Tibial artery (tissue), 4 donors: ENCODE measurements around the gene CRAMP1.

Source experiments
- DNase-seq, 2 donors: peaks; one replicate each; pipeline ENCODE4 v3.0.0-alpha.2; 2019
- H3K27ac ChIP-seq, 2 donors: fragments of 200-600 bp; sonication (generic) in 1 of 2; 1 replicate in 1 of 2; 2 replicates in 1 of 2; pipeline ENCODE4 v1.5.1; 2018 to 2019; ENCODE audit warnings: mild to moderate bottlenecking in 1 of 2
- H3K27me3 ChIP-seq, 2 donors: fragments of 200-600 bp; sonication (generic) in 1 of 2; one replicate each; pipeline versions ENCODE4 v1.5.1 to v1.6.0; 2016 to 2019
- H3K36me3 ChIP-seq, 3 donors: fragments of 200-600 bp; sonication (generic) in 2 of 3; one replicate each; pipeline ENCODE4 v1.5.1; 2016 to 2019; ENCODE audit warnings: mild to moderate bottlenecking in 2 of 3
- H3K4me1 ChIP-seq, 4 donors: fragments of 200-600 bp; sonication (generic) in 2 of 4; 1 replicate in 3 of 4; 2 replicates in 1 of 4; pipeline ENCODE4 v1.5.1; 2016 to 2019
- H3K4me3 ChIP-seq, 2 donors: fragments of 200-600 bp; sonication (generic) in 1 of 2; 1 replicate in 1 of 2; 2 replicates in 1 of 2; pipeline ENCODE4 v1.5.1; 2018 to 2019; ENCODE audit warnings: mild to moderate bottlenecking in 2 of 2
- H3K9me3 ChIP-seq, 3 donors: fragments of 200-600 bp; sonication (generic) in 1 of 3; one replicate each; pipeline ENCODE4 v1.5.1; 2016 to 2019
- CTCF ChIP-seq, 2 experiments: fragments of 200-600 bp in 1 of 2; fragments of 450-650 bp in 1 of 2; IDR thresholded peaks; one replicate each; pipeline ENCODE4 v1.5.1; 2017 to 2019; ENCODE audit warnings: antibody characterized with exemption in 2 of 2, mild to moderate bottlenecking in 1 of 2, moderate library complexity in 1 of 2
- intact Hi-C: fragments of 100-400 bp; cut with DNase I; formaldehyde crosslinking; loops from one replicate; pipeline ENCODE4 v1.15.0; 2023; ENCODE audit warnings: low total_unique reads

CRAMP1 gene

GRCh38 chr16:1601031-1601430 is 11.1 kb upstream of the CRAMP1 start:
- H3K4me3 ChIP-seq: no peak overlapping the region
- H3K27me3 ChIP-seq: no peaks in the 10 kb centered on the region
- intact Hi-C loops: no loop called here
- no peak for DNase-seq
- H3K4me1 ChIP-seq: no peaks in the 10 kb centered on the region
- TF ChIP-seq CTCF (IDR thresholded peaks at IDR 0.05): no peak
- no peaks in the 10 kb centered on the region for H3K9me3 ChIP-seq
- H3K36me3 ChIP-seq: peaks cover 20 to 55% (median 22%) of the 10 kb centered on the region in 3 donors
- H3K27ac ChIP-seq: no peak overlapping the region

- Histone ChIP-seq H3K27me3 (no peaks in the 10 kb centered on the region), H3K36me3 (peaks cover 20 to 53% (median 23%) of the 10 kb centered on the region in 3 donors), H3K27ac (no peak overlapping the region), H3K9me3 (no peaks in the 10 kb centered on the region), H3K4me1 (no peaks in the 10 kb centered on the region), H3K4me3 (no peak overlapping the region)
- intact Hi-C loops: no loop called here
- no peak for TF ChIP-seq CTCF (IDR thresholded peaks at IDR 0.05)
- DNase-seq: no peak
Observed at GRCh38 chr16:1601489-1601888, 10.7 kb upstream of the CRAMP1 start.

- DNase-seq: no peak
- intact Hi-C loops: no loop called here
- Histone ChIP-seq H3K4me3 (no peak overlapping the region), H3K27me3 (no peaks in the 10 kb centered on the region), H3K4me1 (no peaks in the 10 kb centered on the region), H3K36me3 (peaks cover 13 to 53% (median 24%) of the 10 kb centered on the region in 3 donors), H3K27ac (no peak overlapping the region), H3K9me3 (no peaks in the 10 kb centered on the region)
- no peak for TF ChIP-seq CTCF (IDR thresholded peaks at IDR 0.05)
Observed at GRCh38 chr16:1602285-1602684, 9.9 kb upstream of the CRAMP1 start.

- no peaks in the 10 kb centered on the region for H3K27me3 ChIP-seq
Observed at GRCh38 chr16:1606774-1607173, 5.4 kb upstream of the CRAMP1 start.

GRCh38 chr16:1607971-1608370 is 4.2 kb upstream of the CRAMP1 start:
- no peaks in the 10 kb centered on the region for H3K9me3 ChIP-seq
- no peaks in the 10 kb centered on the region for H3K27me3 ChIP-seq
- peaks cover 0 to 28% (median 16%) of the 10 kb centered on the region in 3 donors for H3K36me3 ChIP-seq
- no peak overlapping the region for H3K4me3 ChIP-seq
- intact Hi-C loops: no loop called here
- peaks cover 0 to 25% (median 14%) of the 10 kb centered on the region in 4 donors for H3K4me1 ChIP-seq
- TF ChIP-seq CTCF (IDR thresholded peaks at IDR 0.05): no peak
- no peak overlapping the region for H3K27ac ChIP-seq
- DNase-seq: no peak

More at GRCh38 chr16:1606774-1607173, 5.4 kb upstream of the CRAMP1 start:
- intact Hi-C loops: no loop called here
- no peak for DNase-seq
- H3K4me1 ChIP-seq: peaks cover 0 to 22% (median 12%) of the 10 kb centered on the region in 4 donors
- peaks cover 7 to 40% (median 19%) of the 10 kb centered on the region in 3 donors for H3K36me3 ChIP-seq
- TF ChIP-seq CTCF (IDR thresholded peaks at IDR 0.05): no peak
- no peaks in the 10 kb centered on the region for H3K9me3 ChIP-seq
- no peak overlapping the region for H3K27ac ChIP-seq
- no peak overlapping the region for H3K4me3 ChIP-seq
